GM21786 (cell line): Measurements from ENCODE around the gene ESD.

ENCODE experiments used
- ATAC-seq: cut with Tn5 transposase; IDR thresholded peaks from one replicate; pipeline ENCODE4 v1.9.1; 2021; ENCODE audit not compliant: unreplicated experiment

ESD gene

GRCh38 chr13:46748300-46748699 is 48.7 kb downstream of the ESD start:
- ATAC-seq: no peak

- no peak for ATAC-seq
These were observed 49.7 kb downstream of the ESD start for GRCh38 chr13:46747031-46747820.

- ATAC-seq: no peak
These were observed 51.3 kb downstream of the ESD start for GRCh38 chr13:46745706-46746105.

GRCh38 chr13:46745062-46745461 is 51.9 kb downstream of the ESD start:
- ATAC-seq: no peak

GRCh38 chr13:46743191-46743590 is 53.8 kb downstream of the ESD start:
- ATAC-seq: no peak

GRCh38 chr13:46739447-46740098 is 57.4 kb downstream of the ESD start:
- no peak for ATAC-seq

GRCh38 chr13:46738766-46739165 is 58.2 kb downstream of the ESD start:
- ATAC-seq: no peak

- ATAC-seq: no peak
These were observed 58.9 kb downstream of the ESD start for GRCh38 chr13:46738055-46738454.

- ATAC-seq: no peak
These were observed 60.2 kb downstream of the ESD start for GRCh38 chr13:46736541-46737310.

- ATAC-seq: no peak
These were observed 61.5 kb downstream of the ESD start for GRCh38 chr13:46735425-46735824.

GRCh38 chr13:46731535-46731934 is 65.4 kb downstream of the ESD start:
- ATAC-seq: no peak

- no peak for ATAC-seq
These were observed 68.2 kb downstream of the ESD start for GRCh38 chr13:46728777-46729176.

GRCh38 chr13:46726347-46726746 is 70.6 kb downstream of the ESD start:
- no peak for ATAC-seq
